Naive B cell (primary cell): Measurements from ENCODE around the gene BPTF. TPM values are rescaled to one million over a fixed set of nuclear protein-coding genes. Genes with fewer than 3 reads are reported as not detected.
"Not testable (repeated sequence)": the region's sequence is repeated elsewhere in the genome, so short reads cannot be mapped to it uniquely, and the experiment has no call there.

ENCODE experiments used
- ATAC-seq, 2 donors: fragments of 150-1000 bp; cut with Tn5 transposase; 2 replicates each; pipeline ENCODE4 v1.10.0; 2021; ENCODE audit warnings: low read depth in 2 of 2, mild to moderate bottlenecking in 2 of 2, moderate library complexity in 2 of 2
- DNase-seq: peaks from one replicate; pipeline ENCODE4 v3.0.0; 2022
- H3K27ac Mint-ChIP-seq, 6 donors: one replicate each; pipeline ENCODE4 v1.8.0; 2020 to 2022; ENCODE audit warnings: mild to moderate bottlenecking in 6 of 6, mixed read lengths in 6 of 6, moderate library complexity in 5 of 6, inconsistent platforms in 2 of 6
- H3K27me3 Mint-ChIP-seq, 3 donors: one replicate each; pipeline ENCODE4 v1.8.0; 2021 to 2022; ENCODE audit warnings: mixed read lengths in 3 of 3, mild to moderate bottlenecking in 1 of 3
- H3K36me3 Mint-ChIP-seq, 2 donors: one replicate each; pipeline ENCODE4 v1.8.0; 2020 to 2022; ENCODE audit warnings: mixed read lengths in 2 of 2, inconsistent platforms in 1 of 2, mild to moderate bottlenecking in 1 of 2
- H3K4me1 Mint-ChIP-seq, 3 donors: one replicate each; pipeline ENCODE4 v1.8.0; 2020 to 2022; ENCODE audit warnings: mixed read lengths in 3 of 3, inconsistent platforms in 1 of 3, mild to moderate bottlenecking in 1 of 3, moderate library complexity in 1 of 3
- H3K4me3 Mint-ChIP-seq, 8 donors: one replicate each; pipeline ENCODE4 v1.8.0; 2020 to 2022; ENCODE audit warnings: mild to moderate bottlenecking in 8 of 8, mixed read lengths in 8 of 8, moderate library complexity in 8 of 8, inconsistent platforms in 2 of 8
- H3K9me3 Mint-ChIP-seq, 7 donors: one replicate each; pipeline ENCODE4 v1.8.0; 2020 to 2022; ENCODE audit warnings: mixed read lengths in 7 of 7, mild to moderate bottlenecking in 5 of 7, inconsistent platforms in 2 of 7, moderate library complexity in 1 of 7
- polyA plus RNA-seq, 6 donors: library from polyadenylated mRNA; unstranded; fragments of 300-500 nt; fragmentation: Illumina TruSeq; gene quantifications; one replicate each; pipeline ENCODE4 v1.2.3, GENCODE V29; 2021; ENCODE audit warnings: low read depth in 6 of 6

Gene BPTF
- polyA plus RNA-seq, 6 donors from 2014 or later: 13.0 to 41.5 (median 14.6) TPM

DNA sequence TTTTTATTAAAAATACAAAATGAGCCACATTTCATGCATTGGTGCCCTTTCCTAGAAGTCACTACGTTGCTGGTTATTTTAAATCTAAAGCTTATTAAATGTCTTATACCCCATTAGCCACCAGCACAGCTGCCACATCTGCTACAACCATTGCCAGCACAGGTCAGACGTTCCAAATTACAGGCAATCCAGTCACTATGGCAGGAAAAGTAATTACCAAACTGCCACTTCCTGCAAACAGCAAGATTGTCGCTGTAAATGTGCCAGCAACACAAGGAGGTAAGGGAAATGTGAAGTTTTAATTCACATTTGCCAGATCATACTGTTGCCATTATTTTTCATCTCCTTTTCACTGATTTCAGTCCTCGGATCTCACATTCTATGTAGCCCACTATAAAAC is 103.5 kb downstream of the BPTF start:
- H3K4me3 Mint-ChIP-seq, H3K9me3 Mint-ChIP-seq, H3K27me3 Mint-ChIP-seq, H3K4me1 Mint-ChIP-seq, DNase-seq, ATAC-seq: not testable (repeated sequence)
- peaks cover 0 to 12% of the 10 kb centered on the region in 2 donors for H3K36me3 Mint-ChIP-seq
- peak overlapping the region in 1 of 6 donors; percentile 6 for H3K27ac Mint-ChIP-seq

DNA sequence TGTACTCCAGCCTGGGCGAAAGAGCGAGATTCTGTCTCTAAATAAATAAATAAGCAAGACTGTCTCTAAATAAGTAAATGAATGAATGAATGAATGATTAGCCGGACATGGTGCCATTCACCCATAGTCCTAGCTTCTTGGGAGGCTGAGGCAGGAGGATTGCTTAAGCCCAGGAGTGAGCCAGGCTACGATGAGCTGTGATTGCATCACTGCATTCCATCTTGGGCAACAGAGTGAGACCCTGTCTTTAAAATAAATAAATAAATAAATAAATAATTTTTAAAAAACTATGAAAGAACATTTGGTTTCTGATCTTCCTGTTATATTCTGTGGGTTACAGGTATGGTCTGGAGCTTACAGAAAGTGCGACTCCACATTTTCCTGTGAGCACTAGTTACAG is 105.9 kb downstream of the BPTF start:
- ATAC-seq: no peak
- Mint-ChIP-seq H3K27me3 (no peaks in the 10 kb centered on the region), H3K9me3 (no peaks in the 10 kb centered on the region), H3K27ac (no peak overlapping the region), H3K36me3 (peaks cover 0 to 12% of the 10 kb centered on the region in 2 donors), H3K4me3 (no peak overlapping the region), H3K4me1 (no peaks in the 10 kb centered on the region)
- DNase-seq: no peak

DNA sequence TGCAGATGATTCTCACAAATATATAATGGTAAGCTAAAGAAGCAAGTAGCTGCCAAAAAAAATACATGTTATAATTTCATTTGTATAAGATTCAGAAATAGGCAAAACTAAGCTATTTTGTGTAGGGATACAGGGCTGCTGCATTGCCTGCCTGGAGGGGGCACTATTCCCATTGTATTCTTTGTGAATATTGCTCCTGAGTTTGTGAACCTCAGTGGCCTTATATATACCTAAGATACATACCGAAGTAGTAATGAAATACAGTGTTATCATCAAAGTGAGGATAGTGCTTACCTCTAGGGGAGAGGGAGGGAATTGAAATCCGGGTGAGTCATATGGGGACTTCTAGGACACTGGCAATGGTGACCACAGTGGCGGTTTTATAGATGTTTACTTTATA is 117.5 kb downstream of the BPTF start:
- no peak overlapping the region for H3K27ac Mint-ChIP-seq
- H3K27me3 Mint-ChIP-seq: no peaks in the 10 kb centered on the region
- H3K36me3 Mint-ChIP-seq: peaks cover 34 to 56% of the 10 kb centered on the region in 2 donors
- H3K9me3 Mint-ChIP-seq: no peaks in the 10 kb centered on the region
- no peak for ATAC-seq
- no peak for DNase-seq
- no peak overlapping the region for H3K4me3 Mint-ChIP-seq
- H3K4me1 Mint-ChIP-seq: peaks cover 0 to 8% (median 1%) of the 10 kb centered on the region in 3 donors

DNA sequence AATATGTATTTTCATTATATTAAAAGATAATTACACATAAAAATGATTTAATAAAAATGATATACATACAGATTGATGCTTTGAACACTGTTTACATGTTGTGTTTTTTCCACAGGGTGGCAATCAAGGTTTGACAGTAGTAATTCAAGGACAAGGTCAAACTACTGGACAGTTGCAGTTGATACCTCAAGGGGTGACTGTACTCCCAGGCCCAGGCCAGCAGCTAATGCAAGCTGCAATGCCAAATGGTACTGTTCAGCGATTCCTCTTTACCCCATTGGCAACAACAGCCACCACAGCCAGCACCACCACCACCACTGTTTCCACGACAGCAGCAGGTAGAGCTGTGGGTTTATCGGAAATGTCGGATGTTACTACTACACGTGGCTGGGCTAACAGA is 118.7 kb downstream of the BPTF start:
- Mint-ChIP-seq H3K36me3 (peaks cover 29 to 55% of the 10 kb centered on the region in 2 donors), H3K27me3 (no peaks in the 10 kb centered on the region), H3K4me1 (peaks cover 0 to 8% (median 1%) of the 10 kb centered on the region in 3 donors), H3K27ac (no peak overlapping the region), H3K9me3 (no peaks in the 10 kb centered on the region), H3K4me3 (no peak overlapping the region)
- ATAC-seq: no peak
- DNase-seq: no peak

DNA sequence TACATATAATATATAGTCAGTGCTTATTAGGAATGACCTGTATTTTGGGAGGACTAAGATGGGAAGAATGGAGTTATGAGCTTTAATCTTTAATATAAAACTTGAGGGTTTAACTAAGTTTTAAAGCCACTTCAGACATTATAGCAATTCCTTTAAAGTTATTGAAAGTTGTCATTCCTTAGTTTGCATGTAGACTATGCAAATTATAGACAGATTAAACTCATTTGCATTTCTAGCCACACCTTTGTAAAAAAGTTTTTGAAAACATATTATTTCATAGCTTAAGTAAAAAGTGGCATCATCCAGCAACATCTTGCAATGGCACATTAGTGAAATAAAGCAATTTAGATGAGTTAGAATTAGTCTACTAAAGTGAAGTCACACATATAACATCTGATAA is 121.2 kb downstream of the BPTF start:
- Mint-ChIP-seq H3K27me3 (no peaks in the 10 kb centered on the region), H3K4me1 (peaks cover 0 to 5% (median 1%) of the 10 kb centered on the region in 3 donors), H3K36me3 (peaks cover 22 to 41% of the 10 kb centered on the region in 2 donors), H3K27ac (no peak overlapping the region), H3K4me3 (no peak overlapping the region), H3K9me3 (no peaks in the 10 kb centered on the region)
- DNase-seq (no peak), ATAC-seq (no peak)

DNA sequence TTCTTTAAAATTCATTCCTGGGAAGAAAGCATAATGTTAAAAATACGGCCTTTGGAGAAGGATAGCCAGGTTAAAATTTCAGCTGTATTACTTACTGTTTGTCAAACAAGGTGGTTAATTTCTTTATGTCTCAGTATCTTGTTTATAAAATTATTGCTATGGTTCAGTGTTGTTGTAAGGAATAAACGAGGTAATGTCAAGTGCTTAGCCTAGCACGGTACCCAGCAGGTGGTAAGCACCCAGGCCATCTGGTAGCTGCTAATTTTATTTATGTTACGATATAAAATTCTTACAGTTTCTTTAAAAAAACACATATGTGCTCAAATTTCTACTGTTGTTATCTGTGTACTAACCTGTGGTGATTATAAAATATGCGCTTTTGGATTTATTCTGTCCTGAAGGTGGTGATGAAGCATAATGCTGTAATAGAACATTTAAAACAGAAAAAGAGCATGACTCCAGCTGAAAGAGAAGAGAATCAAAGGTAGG is 122.1 kb downstream of the BPTF start:
- Mint-ChIP-seq H3K36me3 (peaks cover 19 to 32% of the 10 kb centered on the region in 2 donors), H3K9me3 (no peaks in the 10 kb centered on the region), H3K27ac (no peak overlapping the region), H3K4me3 (no peak overlapping the region), H3K27me3 (no peaks in the 10 kb centered on the region), H3K4me1 (peaks cover 0 to 4% (median 0%) of the 10 kb centered on the region in 3 donors)
- ATAC-seq: no peak
- DNase-seq: no peak

DNA sequence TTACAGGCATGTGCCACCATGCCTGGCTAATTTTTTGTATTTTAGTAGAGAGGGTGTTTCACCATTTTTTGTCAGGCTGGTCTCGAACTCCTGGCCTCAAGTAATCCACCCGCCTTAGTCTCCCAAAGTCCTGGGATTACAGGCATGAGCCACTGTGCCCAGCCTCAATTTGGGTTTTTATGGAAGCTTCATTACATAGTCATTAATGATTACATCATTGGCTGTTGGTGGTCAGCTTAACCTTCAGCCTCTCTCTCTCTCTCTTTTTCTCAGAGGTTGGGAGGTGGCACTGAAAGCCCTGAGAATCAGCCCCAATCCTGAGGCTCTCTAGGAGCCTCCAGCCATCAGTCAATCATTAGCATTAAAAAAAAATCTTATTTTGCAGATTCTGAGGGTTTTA is 125.6 kb downstream of the BPTF start:
- no peak for ATAC-seq
- Mint-ChIP-seq H3K36me3 (peaks cover 12 to 22% of the 10 kb centered on the region in 2 donors), H3K9me3 (no peaks in the 10 kb centered on the region), H3K4me1 (no peaks in the 10 kb centered on the region), H3K27ac (peak overlapping the region in 2 of 6 donors; percentile 2 to 60), H3K27me3 (no peaks in the 10 kb centered on the region), H3K4me3 (no peak overlapping the region)
- DNase-seq: no peak

DNA sequence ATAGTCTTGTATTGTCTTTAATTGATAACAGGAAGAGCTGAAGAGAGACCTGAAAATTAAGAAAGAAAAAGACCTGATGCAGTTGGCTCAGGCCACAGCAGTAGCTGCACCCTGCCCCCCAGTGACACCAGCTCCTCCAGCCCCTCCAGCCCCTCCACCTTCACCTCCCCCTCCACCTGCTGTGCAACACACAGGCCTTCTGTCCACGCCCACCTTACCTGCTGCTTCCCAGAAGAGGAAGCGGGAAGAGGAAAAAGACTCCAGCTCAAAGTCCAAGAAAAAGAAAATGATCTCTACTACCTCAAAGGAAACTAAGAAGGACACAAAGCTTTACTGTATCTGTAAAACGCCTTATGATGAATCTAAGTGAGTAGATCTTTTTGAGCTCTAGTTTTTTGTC is 134.2 kb downstream of the BPTF start:
- Mint-ChIP-seq H3K4me3 (no peak overlapping the region), H3K9me3 (no peaks in the 10 kb centered on the region), H3K36me3 (peaks cover 0 to 20% of the 10 kb centered on the region in 2 donors), H3K4me1 (peaks cover 0 to 2% (median 0%) of the 10 kb centered on the region in 3 donors), H3K27me3 (no peaks in the 10 kb centered on the region), H3K27ac (peak overlapping the region in 3 of 6 donors; percentile 5 to 41 (median 33))
- DNase-seq (no peak), ATAC-seq (no peak)

DNA sequence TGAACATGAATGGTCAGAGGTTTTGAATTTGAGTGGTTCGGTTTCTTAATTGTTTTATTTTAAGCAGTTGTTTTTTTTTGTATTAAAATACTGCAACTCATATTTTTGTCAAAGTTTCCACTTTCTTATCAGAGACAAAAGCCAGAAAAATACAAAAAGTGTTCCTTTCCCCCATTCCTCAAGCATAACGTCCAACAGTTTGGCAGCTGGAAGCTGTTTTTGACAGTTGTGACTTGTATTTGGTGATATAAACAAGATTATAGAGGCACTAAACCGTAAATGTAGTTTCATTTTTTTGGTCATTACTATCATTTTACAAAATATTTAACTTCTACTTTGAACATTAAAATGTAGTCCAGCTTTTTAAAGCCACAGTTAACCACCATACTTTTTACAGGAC is 135.0 kb downstream of the BPTF start:
- not testable (repeated sequence) for H3K27me3 Mint-ChIP-seq, DNase-seq, H3K9me3 Mint-ChIP-seq, ATAC-seq, H3K4me3 Mint-ChIP-seq, H3K4me1 Mint-ChIP-seq
- Mint-ChIP-seq H3K27ac (peak overlapping the region in 1 of 6 donors; percentile 5), H3K36me3 (peaks cover 0 to 20% of the 10 kb centered on the region in 2 donors)

DNA sequence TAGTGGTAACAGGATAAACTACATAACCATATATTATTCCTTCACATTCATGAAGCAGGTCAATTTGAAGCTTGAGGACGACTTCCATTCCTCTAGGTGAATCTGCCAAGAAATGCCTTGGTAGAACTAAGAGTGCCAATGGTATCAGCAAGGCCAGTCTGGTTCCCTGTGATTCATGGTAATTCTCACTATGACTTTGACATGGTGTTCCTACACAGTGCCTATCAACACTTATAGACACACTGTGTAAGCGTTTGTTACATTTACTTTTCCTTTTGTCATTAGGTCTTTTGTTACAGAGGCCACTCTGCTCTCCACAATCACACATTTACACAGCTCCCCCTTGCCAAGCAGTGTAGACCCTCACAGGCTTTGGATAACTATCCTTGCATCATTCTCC is 136.9 kb downstream of the BPTF start:
- peaks cover 0 to 20% of the 10 kb centered on the region in 2 donors for H3K36me3 Mint-ChIP-seq
- not testable (repeated sequence) for H3K4me3 Mint-ChIP-seq, ATAC-seq, H3K4me1 Mint-ChIP-seq, DNase-seq, H3K9me3 Mint-ChIP-seq, H3K27me3 Mint-ChIP-seq
- peak overlapping the region in 2 of 6 donors; percentile 34 to 42 for H3K27ac Mint-ChIP-seq

DNA sequence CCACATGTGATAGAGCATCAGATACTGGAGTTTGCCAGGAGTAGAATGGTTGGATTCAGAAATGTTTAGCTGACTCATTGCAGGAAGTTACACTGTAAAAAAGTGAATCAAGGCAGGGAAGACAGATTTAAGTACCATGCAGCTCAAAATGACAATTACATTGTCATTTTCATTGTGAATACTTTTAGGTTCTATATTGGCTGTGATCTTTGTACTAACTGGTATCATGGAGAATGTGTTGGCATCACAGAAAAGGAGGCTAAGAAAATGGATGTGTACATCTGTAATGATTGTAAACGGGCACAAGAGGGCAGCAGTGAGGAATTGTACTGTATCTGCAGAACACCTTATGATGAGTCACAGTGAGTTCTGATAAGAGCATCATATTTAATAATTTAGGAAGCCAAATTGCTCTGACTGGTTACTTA is 137.9 kb downstream of the BPTF start:
- DNase-seq (peak; percentile 60), ATAC-seq (peak; percentile 71 to 81)
- H3K4me3 Mint-ChIP-seq, H3K4me1 Mint-ChIP-seq, H3K27me3 Mint-ChIP-seq, H3K9me3 Mint-ChIP-seq: not testable (repeated sequence)
- Mint-ChIP-seq H3K27ac (peak overlapping the region in 1 of 6 donors; percentile 55), H3K36me3 (peaks cover 0 to 20% of the 10 kb centered on the region in 2 donors)

DNA sequence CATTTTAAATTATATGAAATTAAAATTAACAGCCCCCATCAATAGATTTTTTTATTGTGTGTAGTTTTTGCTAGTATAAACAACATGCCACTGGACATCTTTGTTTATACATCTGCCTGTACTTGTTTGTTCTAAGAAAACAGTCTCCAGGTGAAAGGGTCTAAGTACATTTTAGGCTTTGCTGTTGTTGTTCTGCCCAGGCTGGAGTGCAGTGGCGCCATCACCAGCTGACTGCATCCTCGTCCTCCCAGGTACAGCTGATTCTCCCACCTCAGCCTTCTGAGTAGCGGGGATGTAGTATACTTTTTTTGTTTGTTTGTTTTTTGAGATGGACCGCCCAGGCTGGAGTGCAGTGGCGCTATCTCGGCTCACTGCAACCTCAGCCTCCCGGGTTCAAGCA is 145.5 kb downstream of the BPTF start:
- ATAC-seq (no peak), DNase-seq (no peak)
- Mint-ChIP-seq H3K4me1 (no peaks in the 10 kb centered on the region), H3K36me3 (peaks cover 0 to 7% of the 10 kb centered on the region in 2 donors), H3K27me3 (no peaks in the 10 kb centered on the region), H3K27ac (no peak overlapping the region), H3K4me3 (no peak overlapping the region), H3K9me3 (no peaks in the 10 kb centered on the region)

DNA sequence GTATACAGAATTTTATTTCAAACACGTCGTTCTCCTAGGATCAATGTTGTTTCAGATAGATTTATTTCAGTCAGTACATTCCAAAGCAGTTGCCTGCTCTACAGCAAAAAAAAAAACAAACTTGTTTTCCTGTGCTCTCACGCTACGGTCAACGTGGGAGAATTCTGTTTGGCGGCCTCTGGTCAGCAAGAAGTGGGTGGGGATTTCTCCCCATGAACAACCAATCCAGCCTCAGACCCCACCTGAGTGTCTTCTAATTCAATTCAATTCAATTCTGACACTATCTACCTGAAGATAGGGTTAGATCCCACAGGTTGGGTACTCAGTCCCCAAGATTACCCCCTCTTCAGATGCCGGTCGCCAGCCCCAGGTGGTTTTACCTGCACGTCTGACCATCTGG is 148.9 kb downstream of the BPTF start:
- Mint-ChIP-seq H3K27ac (peak overlapping the region in 2 of 6 donors; percentile 44 to 84), H3K4me3 (peak overlapping the region in 1 of 8 donors; percentile 32)

DNA sequence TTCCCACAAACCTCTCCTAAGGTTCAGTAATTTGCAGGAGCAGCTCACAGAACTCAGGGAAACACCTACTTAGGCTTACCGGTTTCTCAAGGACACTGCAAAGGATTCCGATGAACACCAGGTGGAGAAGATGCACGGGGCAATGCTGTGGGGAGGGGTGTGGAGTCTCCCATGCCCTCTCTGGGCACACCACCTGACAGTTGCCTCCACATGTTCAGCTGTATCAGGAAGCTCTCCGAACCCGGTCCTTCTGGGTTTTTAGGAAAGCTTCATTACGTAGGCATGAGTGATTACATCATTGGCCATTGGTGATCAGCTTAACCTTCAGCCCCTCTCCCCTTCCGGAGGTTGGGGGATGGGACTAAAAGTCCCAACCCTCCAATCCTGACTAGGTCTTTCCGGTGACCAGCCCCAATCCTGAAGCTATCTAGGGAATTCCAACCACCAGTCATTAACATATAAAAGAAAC is 149.3 kb downstream of the BPTF start:
- Mint-ChIP-seq H3K36me3 (peaks cover 0 to 7% of the 10 kb centered on the region in 2 donors), H3K4me1 (no peaks in the 10 kb centered on the region), H3K4me3 (no peak overlapping the region), H3K27me3 (no peaks in the 10 kb centered on the region), H3K27ac (peak overlapping the region in 2 of 6 donors; percentile 5 to 21), H3K9me3 (no peaks in the 10 kb centered on the region)
- DNase-seq: no peak
- ATAC-seq: no peak

More for the DNA sequence above, 148.9 kb downstream of the BPTF start:
- Mint-ChIP-seq H3K4me1 (no peaks in the 10 kb centered on the region), H3K36me3 (peaks cover 0 to 7% of the 10 kb centered on the region in 2 donors), H3K27me3 (no peaks in the 10 kb centered on the region), H3K9me3 (no peaks in the 10 kb centered on the region)
- ATAC-seq (no peak), DNase-seq (no peak)

DNA sequence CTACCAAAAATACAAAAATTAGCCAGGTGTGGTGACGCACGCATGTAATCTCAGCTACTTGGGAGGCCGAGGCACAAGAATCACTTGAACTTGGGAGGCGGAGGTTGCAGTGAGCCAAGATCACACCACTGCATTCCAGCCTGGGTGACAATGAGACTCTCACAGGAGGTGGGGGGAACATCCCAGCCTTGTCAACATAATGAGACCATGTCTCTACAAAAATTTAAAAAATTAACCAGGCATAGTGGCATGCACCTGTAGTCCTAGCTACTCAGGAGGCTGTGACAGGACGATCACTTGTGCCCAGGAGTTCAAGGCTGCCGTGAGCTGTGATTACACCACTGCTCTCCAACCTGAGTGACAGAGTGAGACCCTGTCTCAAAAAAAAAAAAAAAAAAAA is 151.0 kb downstream of the BPTF start:
- not testable (repeated sequence) for ATAC-seq, H3K27ac Mint-ChIP-seq, H3K9me3 Mint-ChIP-seq, H3K36me3 Mint-ChIP-seq, DNase-seq, H3K4me3 Mint-ChIP-seq, H3K27me3 Mint-ChIP-seq, H3K4me1 Mint-ChIP-seq
